PFSK-1 (cell line): ENCODE results near the gene GLOD5.

Experiments used
- FOXP2 ChIP-seq: optimal IDR thresholded peaks from 2 replicates; pipeline ENCODE3; 2011; ENCODE audit warnings: borderline replicate concordance, control low read depth, inconsistent platforms; ENCODE audit not compliant: insufficient read depth; ENCODE audit errors: extremely low read length, extremely low read depth
- POLR2AphosphoS5 ChIP-seq: IDR thresholded peaks from 2 replicates; pipeline ENCODE4 v1.6.1; 2012; ENCODE audit warnings: low read depth, mild to moderate bottlenecking, control low read depth, low read length, moderate library complexity
- SIN3A ChIP-seq: IDR thresholded peaks from 2 replicates; pipeline ENCODE4 v1.6.1; 2012; ENCODE audit warnings: mild to moderate bottlenecking, low read length, moderate library complexity, borderline replicate concordance; ENCODE audit not compliant: insufficient read depth
- TAF1 ChIP-seq: IDR thresholded peaks from 2 replicates; pipeline ENCODE4 v1.6.1; 2012; ENCODE audit warnings: low read length, control low read depth, borderline replicate concordance; ENCODE audit not compliant: insufficient read depth
- TF ChIP-seq, protein P1 (sequence below), 2 experiments: IDR thresholded peaks; 2 replicates each; pipeline versions ENCODE4 v1.6.1 to v1.8.0; 2011 to 2012; ENCODE audit warnings: low read depth in 2 of 2, low read length in 2 of 2, control low read depth in 1 of 2, inconsistent platforms in 1 of 2, mild to moderate bottlenecking in 1 of 2, moderate library complexity in 1 of 2; ENCODE audit not compliant: insufficient read depth in 1 of 2

The GLOD5 gene

DNA sequence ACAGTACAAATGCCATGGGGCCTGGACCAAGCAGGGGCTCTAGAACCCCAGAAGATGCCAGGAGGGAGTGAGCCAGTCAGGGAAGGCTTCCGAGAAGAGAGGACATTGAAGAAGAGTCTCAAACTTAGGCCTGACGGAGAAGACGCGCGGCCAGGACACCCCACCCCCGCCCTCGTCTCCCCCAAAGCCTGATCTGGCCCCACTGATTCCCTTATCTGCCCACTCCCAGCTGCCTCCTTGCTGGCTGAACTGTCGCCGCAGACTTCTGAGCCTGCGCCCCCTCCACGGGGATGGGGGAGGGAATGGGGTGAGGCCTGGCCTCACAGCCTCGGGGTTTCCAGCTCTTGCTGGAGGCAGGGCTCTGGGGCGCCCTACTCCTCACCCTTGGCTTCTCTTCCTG is 21.2 kb downstream of the GLOD5 start:
- TF ChIP-seq POLR2AphosphoS5 (no peak), TAF1 (no peak), SIN3A (no peak), FOXP2 (no peak)
- TF ChIP-seq, protein P1, sequence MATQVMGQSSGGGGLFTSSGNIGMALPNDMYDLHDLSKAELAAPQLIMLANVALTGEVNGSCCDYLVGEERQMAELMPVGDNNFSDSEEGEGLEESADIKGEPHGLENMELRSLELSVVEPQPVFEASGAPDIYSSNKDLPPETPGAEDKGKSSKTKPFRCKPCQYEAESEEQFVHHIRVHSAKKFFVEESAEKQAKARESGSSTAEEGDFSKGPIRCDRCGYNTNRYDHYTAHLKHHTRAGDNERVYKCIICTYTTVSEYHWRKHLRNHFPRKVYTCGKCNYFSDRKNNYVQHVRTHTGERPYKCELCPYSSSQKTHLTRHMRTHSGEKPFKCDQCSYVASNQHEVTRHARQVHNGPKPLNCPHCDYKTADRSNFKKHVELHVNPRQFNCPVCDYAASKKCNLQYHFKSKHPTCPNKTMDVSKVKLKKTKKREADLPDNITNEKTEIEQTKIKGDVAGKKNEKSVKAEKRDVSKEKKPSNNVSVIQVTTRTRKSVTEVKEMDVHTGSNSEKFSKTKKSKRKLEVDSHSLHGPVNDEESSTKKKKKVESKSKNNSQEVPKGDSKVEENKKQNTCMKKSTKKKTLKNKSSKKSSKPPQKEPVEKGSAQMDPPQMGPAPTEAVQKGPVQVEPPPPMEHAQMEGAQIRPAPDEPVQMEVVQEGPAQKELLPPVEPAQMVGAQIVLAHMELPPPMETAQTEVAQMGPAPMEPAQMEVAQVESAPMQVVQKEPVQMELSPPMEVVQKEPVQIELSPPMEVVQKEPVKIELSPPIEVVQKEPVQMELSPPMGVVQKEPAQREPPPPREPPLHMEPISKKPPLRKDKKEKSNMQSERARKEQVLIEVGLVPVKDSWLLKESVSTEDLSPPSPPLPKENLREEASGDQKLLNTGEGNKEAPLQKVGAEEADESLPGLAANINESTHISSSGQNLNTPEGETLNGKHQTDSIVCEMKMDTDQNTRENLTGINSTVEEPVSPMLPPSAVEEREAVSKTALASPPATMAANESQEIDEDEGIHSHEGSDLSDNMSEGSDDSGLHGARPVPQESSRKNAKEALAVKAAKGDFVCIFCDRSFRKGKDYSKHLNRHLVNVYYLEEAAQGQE (IDR thresholded peaks at IDR 0.05; ENCODE audit: insufficient read depth in 1 of 2, low read depth in 2 of 2, low read length in 2 of 2), result no peak

DNA sequence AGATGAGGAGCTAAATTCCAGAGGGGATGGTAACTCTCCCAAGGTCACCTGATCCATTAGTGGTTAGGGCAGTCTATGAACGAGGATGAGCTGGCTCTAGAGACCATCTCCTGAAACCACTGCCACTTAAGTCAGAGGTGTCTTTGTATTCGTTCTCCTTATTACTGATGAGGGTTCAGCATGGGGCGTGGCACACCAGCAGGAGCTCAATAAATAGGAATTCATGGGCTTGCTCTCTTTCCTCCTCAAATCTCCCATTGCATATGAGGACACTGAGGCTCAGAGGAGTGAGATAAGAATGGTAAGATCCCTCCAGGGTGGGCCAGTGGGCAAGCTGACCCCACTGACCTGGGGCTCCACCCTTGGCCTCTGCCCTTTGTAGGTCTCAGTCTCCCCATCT is 23.2 kb downstream of the GLOD5 start:
- TF ChIP-seq SIN3A (no peak), FOXP2 (no peak), TAF1 (no peak), POLR2AphosphoS5 (no peak)
- TF ChIP-seq, protein P1 (IDR thresholded peaks at IDR 0.05; ENCODE audit: insufficient read depth in 1 of 2, low read depth in 2 of 2, low read length in 2 of 2), result no peak

DNA sequence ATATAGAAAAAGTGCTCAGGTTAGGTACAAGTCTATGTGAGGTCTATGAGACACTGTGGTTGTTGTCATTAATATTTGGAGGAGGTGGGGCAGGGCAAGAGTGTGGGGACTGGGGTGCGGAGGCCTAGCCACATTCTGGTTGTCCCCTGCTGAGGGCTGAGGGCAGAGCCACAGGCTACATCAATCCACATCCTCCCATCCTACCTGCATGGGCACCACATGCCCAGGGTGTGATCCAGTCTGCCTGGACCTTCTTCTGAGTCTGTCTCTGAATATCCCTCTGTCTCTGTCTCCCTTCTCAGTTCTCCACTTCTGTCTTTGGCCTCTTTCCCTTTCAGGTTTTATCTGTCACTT is 23.6 kb downstream of the GLOD5 start:
- TF ChIP-seq, protein P1 (IDR thresholded peaks at IDR 0.05; ENCODE audit: insufficient read depth in 1 of 2, low read depth in 2 of 2, low read length in 2 of 2), result no peak
- TF ChIP-seq TAF1, result no peak

DNA sequence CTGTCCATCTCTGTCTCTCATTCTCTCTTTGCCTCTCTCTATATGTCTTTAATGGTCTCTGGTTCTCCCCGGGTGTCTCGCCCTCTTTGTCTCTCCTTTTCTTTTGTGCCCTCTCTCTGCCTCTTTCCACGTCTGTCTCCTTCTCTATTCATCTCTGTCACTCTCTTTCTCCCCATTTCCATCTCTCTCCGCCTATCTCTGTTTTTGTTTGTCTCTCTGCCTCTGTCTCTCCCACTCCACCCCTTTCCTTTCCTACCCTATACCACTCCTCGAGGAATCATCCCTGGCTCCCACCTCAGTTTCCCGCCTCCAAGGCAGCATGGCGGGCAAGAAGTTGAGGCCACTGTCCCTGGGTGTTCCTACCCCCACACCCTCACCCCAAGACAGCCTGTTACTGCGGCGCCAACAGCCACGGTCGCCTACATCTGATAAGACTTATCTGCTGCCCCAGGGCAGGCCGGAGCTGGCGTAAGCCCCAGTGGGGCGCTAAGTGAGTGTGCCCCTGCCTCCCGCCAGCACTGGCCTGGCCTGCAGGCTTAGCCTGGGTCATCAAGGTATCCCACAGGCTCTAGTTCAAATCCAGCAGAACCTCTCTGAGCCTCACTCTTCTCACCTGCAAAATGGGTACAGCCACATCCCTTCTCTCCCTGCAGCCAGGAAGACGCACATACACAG is 24.1 kb downstream of the GLOD5 start:
- TF ChIP-seq, protein P1 (IDR thresholded peaks at IDR 0.05; ENCODE audit: insufficient read depth in 1 of 2, low read depth in 2 of 2, low read length in 2 of 2), result no peak
- TF ChIP-seq POLR2AphosphoS5 (no peak), SIN3A (no peak), TAF1 (no peak), FOXP2 (no peak)

DNA sequence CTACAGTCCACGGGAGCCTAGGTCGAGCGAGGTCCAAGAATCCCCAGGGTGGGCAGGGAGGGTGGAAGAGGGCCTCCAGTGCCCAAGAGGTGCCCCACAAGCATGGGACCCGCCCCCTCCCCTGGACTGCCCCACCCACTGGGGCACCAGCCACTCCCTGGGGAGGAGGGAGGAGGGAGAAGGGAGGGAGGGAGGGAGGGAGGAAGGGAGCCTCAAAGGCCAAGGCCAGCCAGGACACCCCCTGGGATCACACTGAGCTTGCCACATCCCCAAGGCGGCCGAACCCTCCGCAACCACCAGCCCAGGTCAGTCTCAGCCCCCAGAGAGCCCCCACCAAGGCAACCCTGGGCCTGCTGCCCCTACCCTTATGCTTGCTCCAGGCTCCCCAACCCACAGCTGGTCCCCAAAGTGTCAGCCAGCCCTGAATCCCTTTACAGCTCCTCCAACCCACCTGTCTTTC is 24.8 kb downstream of the GLOD5 start, which contains the start of gene GATA1:
Gene GATA1, plus strand, starts transcription at position 250 of the 460 bp plus-strand sequence. CDS start 4,520 bp downstream, outside the sequence.
- TF ChIP-seq SIN3A, result no peak
- TF ChIP-seq FOXP2, result no peak
- TF ChIP-seq, protein P1 (IDR thresholded peaks at IDR 0.05; ENCODE audit: insufficient read depth in 1 of 2, low read depth in 2 of 2, low read length in 2 of 2), result no peak
- TF ChIP-seq POLR2AphosphoS5, result no peak
- TF ChIP-seq TAF1, result no peak
